GM04503 (cell line): Measurements from ENCODE around the gene KCNN3.

Experiments used
- DNase-seq: peaks from one replicate; pipeline ENCODE4 v3.0.0-alpha.2; 2012; ENCODE audit warnings: low read depth

KCNN3 gene

DNA sequence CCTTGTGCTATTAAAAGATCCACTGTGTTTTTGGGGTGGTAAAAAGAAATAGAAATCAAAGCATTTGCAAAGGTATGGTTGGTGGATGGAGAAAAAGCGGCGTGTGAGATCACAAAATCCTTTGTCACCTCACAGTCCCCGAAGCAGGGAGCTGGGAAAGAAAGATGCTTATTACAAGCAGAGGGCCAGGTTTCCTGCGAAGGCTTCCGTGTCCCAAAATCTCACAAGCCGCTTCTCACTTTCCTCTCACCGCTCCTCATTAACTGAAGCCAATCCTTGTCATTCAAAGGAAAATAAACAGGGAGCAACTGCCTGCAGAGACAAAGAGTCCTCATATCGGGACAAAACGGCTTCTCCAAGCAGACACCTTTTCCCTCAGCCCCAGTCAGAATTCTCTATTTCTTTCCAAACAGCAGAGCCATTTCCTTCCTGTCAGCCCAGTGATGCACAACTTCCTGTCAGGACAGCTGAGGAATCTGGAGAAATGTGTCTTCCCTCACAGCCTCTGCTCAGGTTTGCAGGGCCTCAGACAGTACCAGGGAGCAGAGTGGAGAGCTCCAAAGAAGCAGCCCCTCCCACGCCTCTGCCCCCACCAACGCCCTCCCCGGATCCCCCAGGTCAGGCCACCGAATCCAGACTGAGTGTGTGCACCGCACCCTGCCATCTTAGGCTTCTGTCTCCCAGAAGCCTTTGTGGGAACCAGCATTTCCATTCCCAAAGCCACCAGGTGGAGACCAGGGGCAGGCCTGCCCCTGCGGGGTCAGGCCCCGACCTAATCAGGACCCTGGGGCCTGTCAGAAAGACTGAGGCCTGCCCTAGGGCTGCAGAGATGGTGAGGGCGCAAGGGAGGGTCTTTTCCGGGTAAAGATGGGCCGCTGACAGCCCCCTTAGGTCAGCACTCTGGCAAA, 29.6 kb downstream of the KCNN3 start:
- no peak for DNase-seq

DNA sequence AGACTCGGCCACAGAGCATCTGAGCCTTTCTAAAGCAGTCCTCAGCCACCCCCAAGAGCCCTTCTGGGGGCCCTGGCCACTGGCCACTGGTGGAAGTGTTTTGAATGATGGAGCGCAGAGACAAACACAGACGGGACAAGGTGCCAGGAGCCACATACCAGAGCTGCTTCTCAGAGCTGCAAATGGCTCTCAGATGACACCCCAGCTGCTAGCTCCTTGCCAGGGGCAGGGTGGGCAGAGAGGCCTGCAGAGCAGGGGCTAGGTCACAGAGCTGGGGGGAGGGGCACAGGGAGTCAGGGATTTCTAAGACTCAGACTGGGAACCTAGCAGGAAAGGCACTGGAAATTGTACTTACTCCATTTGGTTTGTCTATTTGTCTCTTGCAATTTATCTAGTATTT, 30.4 kb downstream of the KCNN3 start:
- DNase-seq = no peak

GRCh38 chr1:154838988-154839387, 31.1 kb downstream of the KCNN3 start:
- no peak for DNase-seq

DNA sequence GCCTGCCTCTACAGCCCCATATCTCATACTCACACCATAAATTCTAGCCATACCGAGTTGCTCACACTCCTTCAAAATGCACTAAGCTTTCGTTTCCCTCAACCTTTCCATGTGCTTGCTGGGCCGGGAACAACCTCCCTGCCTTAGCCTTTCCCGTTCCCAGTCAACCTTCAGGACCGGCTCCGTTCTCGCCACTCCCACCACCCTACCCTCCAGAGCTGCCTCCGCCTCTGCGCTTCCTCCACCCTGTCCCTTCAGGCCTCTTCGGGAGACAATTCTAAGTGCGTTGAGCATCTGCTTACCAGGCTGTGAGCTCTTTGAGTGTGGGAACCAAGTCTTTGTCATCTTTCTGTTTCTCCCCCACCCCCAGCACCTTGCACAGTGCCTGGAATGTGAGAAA, 31.6 kb downstream of the KCNN3 start:
- no peak for DNase-seq

DNA sequence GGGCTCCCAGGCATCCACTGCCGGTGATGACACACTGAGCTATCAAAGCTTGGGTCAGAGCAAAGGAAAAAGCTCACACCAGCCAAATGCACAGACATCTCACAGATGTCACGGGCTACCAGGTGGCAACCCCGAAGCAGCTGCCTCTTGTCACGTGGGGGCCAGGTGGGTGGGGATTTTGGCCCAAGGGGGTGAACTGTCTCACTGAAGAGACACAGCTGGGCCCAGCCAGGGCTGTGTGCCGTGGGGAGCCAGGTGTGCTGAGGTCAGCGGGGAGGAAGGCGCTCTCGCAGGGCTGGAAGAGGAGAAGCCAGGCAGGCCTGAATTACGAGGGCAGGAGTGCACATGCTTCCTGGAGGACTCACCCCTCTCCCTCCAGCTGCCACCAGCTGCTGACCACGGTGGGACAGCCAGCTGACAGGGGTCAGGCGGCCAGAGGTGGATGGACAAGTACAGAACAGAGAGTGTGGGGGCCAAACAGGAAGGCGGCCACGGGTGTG, 32.4 kb downstream of the KCNN3 start:
- DNase-seq = no peak

DNA sequence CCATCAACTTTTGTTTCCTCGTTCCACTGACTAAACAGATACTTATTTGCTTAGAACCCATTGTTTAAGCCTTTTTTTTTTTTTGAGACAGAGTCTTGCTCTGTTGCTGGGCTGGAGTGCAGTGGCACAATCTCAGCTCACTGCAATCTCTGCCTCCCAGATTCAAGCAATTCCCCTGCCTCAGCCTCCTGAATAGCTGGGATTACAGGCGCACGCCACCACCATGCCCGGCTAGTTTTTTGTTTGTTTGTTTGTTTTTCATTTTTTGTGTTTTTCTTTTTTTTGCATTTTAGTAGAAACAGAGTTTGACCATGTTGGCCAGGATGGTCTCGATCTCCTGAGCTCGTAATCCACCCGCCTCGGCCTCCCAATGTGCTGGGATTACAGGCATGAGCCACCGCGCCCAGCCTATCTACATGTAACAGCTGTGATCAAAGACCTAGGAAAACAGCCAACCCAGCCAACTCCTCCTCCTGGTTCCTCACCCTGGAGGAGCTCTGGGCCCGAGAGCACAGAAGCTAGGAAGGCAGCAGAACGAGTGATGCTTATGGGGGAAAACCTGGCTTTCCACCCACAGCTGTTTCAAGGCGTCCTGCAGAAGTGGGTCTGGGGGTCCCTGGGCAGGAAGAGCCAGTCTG, 32.9 kb downstream of the KCNN3 start:
- DNase-seq = no peak

- DNase-seq = no peak
These were observed 34.4 kb downstream of the KCNN3 start for GRCh38 chr1:154835531-154836324.

DNA sequence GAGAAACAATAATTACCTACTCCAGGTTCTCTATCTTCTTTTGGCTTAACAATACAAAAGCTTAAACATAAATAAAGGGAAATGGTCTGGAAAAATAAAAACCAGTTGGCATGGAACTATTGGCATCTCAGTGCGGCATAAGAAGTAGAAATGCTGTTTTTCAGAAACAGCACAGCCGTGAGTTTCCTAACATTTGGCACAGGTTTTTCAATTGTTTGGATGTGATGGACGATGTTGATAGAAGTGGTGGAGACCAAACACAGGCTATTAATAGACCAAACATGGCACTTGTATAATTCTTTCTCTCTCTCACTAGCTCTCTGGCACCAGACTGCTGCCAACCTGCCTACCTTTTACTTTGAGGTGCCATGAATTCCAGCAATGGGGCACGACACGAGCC, 36.2 kb downstream of the KCNN3 start:
- DNase-seq = no peak

- no peak for DNase-seq
These were observed 36.9 kb downstream of the KCNN3 start for GRCh38 chr1:154833209-154833608.

DNA sequence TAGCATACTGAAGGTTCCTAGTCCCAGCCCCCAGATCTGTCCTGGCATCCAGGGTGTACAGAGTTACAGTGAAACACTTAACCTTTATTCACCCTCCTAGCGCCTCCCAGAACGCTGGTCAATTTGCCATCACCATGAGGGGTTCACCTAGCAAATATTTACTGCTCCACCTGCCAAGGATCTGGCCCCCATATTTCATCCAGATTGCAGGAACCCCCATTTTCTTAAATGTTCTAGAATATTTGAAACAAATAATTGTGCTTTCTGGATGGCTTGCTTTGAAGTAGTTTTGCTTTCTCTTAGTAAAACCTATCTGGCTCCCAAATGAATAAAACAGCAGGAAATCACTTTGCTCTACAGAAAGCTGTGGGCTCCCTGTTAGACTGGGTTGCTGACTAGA, 37.7 kb downstream of the KCNN3 start:
- no peak for DNase-seq

- DNase-seq = no peak
These were observed 38.6 kb downstream of the KCNN3 start for GRCh38 chr1:154831462-154831861.

DNA sequence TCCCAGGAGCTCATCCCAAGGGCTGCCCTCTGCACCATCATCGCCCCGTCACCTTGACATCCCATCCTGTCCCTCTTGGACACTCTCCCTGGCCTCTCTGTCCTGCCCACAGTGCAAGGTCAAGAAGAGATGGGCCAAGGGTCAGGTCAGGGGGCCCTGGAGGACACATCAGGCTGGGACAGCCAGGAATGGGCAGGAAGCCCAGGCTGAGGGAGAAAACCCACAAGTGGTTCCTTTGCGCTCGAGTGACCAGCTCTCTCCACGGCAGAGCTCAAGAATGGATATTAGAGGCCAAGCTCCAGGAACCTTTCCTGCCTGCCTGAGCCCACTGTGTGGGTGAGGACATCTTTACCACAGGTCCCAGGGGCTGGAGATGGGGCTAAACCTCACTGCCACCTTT, 41.0 kb downstream of the KCNN3 start:
- DNase-seq = no peak

DNA sequence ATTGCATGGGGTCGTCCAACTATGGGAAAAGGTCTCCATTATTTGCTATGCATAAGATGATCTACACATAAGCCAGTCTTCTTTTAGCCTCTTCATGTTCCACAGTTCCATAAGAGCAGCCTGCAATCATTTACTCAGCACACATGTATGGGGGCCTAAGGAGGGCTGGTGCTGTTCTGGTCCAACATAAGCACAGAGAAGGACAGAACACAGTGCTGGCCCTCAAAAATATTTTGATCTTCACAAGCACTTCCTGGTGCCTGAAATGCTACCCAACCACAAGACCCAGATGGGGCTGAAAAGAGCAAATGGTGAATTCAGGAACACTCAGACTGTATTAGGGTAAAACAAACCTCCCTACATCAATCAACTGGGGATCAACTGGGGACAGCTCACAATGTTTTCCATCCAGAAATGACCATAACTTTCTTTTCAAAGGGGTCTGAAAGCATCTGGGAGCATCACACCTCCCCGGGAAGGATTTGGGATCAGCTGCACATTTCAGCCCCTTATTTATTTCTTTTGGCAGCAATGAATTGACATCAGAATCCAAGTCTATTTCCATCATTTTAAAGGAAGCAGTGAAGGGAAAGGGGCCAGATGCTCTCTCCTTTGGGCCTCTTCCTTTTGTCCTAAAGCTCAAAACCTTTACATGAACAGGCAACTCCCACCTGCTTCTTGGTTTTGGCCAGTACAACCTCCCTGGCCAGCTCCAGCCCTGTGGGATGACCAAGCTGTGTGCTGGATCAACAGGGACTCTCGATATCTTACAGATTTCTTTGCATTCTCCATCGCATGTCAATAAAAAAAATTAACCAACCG, 45.7 kb downstream of the KCNN3 start:
- no peak for DNase-seq

DNA sequence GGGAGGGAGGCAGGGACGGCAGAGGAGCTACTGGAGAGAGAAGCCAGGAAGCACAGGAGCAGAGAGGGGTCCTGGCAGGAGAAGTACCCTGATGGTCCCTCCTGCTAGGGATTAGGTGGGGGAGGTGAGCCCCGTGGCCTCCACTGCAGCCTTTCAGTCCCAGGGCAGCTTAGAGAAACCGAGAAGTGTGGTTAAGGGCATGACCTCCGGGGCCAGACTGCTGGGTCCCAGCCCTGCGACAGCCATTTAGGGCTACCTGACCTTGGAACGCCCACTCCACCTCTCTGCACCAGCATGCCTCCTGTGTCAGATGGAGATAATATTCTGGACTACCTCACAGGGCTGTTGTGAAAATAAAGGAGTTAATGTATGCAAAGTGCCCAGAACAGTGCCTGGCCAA, 47.4 kb downstream of the KCNN3 start:
- no peak for DNase-seq

- DNase-seq = no peak
These were observed 47.8 kb downstream of the KCNN3 start for GRCh38 chr1:154822233-154822632.

- no peak for DNase-seq
These were observed 49.0 kb downstream of the KCNN3 start for GRCh38 chr1:154821083-154821482.

- DNase-seq = no peak
These were observed 49.4 kb downstream of the KCNN3 start for GRCh38 chr1:154820646-154821045.

GRCh38 chr1:154819628-154820590, 50.2 kb downstream of the KCNN3 start:
- DNase-seq = no peak

DNA sequence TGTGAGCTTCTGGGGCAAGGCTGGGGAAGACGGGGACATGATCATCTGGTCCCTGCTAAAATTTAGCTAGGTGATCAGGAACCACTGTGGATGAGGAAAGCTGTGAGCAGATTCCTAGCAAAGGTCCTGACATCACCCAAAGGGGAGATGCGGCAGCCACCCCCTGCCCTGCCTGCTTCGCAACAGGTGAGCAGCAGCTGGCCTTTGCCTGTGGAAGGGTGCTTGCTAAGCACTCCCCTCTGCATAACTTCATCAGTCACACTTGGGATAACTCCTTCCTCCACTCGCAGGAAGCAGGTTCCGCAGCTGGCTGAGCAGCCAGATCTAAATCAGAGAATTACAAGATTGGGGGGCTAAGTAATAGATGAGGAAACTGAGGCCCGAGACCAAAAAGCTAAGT, 51.2 kb downstream of the KCNN3 start:
- DNase-seq = no peak

DNA sequence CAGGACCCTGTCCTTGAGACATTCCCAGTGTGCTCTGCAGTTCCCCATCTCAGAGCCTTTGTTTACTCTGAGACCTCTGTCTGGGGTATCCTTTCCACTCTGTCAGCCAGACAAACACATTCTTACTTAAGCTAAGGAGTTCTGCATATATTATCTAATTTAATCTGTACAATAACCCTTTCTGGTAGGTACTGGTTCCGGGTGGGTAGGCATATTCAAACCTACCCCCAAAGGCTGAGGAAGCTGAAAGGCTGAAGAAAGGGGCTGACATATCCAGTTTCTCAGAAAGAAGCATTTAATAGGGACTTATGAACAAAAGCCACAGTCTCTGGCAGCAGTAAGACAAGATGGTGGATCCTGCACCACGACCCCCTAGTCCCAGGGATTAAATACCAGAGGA, 53.1 kb downstream of the KCNN3 start:
- DNase-seq = no peak

GRCh38 chr1:154816369-154816768, 53.7 kb downstream of the KCNN3 start:
- DNase-seq = no peak
